ENCODE measurements around the gene RALGAPA2.

Gene RALGAPA2

GRCh38 chr20:20415321-20415720 lies 297.1 kb downstream of the RALGAPA2 start:
- H3K4me3 ChIP-seq (ENCODE audit: low read depth, low read length): no peak overlapping the region
- TF ChIP-seq CTCF (IDR thresholded peaks at IDR 0.05; ENCODE audit: low read depth, low read length): no peak
- in situ Hi-C loops (cut with HindIII; ENCODE audit: low sequenced_read_pairs): no loop called here
- DNase-seq (ENCODE audit: low read depth, low spot score): no peak

DNA sequence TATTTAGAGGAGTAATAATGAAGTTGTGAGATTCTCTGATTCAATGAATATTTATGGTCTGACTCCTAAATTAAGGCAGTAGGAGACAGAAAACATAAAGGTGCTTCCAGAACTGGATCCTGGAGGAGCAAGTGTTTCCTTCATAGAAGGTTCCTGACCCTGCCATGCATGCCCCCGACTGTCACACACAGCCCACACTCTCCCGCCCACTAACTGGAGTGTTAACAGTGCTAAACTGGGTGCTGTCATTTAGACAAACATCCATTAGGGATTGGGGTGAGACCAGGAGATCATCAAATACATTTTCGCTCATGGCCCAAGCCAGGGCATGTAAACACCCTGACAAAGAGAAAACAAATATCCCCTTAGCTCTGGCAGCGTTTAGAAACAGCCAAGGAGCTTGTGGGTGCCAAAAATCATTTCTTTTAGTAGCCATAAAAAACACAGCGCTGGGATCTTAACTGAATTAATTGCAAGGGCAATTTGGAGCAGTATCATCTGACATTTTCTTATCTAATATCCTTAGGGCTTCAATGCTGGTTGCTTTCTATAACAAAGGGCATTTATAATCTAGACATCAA lies 297.7 kb downstream of the RALGAPA2 start:
- no peak for TF ChIP-seq CTCF (IDR thresholded peaks at IDR 0.05; ENCODE audit: low read depth, low read length)
- in situ Hi-C loops (cut with HindIII; ENCODE audit: low sequenced_read_pairs): no loop called here
- no peak overlapping the region for H3K4me3 ChIP-seq (ENCODE audit: low read depth, low read length)
- DNase-seq (ENCODE audit: low read depth, low spot score): no peak

GRCh38 chr20:20413810-20414281 lies 298.6 kb downstream of the RALGAPA2 start:
- in situ Hi-C loops (cut with HindIII; ENCODE audit: low sequenced_read_pairs): no loop called here
- DNase-seq (ENCODE audit: low read depth, low spot score): no peak
- no peak for TF ChIP-seq CTCF (IDR thresholded peaks at IDR 0.05; ENCODE audit: low read depth, low read length)
- no peak overlapping the region for H3K4me3 ChIP-seq (ENCODE audit: low read depth, low read length)

DNA sequence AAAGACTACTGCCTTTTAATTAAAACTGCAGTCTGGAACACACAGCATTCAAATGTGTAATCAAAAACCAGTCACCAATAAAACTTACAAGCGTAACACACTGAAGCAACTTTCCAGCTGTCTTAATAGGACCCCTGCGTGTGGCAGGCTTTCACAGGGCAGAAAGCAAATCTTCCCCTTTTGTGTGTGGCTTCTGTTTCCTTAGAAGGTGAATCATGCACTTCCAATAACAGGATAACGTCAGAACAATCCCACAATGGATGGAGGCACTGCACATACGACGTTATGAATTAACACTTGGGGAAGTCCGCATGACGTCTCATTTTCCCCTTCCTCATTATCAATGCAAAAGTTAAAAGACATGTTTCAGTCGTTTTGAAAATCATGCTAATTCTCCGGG lies 299.7 kb downstream of the RALGAPA2 start:
- peak; percentile 67 for DNase-seq (ENCODE audit: low read depth, low spot score)
- TF ChIP-seq CTCF (IDR thresholded peaks at IDR 0.05; ENCODE audit: low read depth, low read length): no peak
- no peak overlapping the region for H3K4me3 ChIP-seq (ENCODE audit: low read depth, low read length)
- in situ Hi-C loops (cut with HindIII; ENCODE audit: low sequenced_read_pairs): no loop called here

- TF ChIP-seq CTCF (IDR thresholded peaks at IDR 0.05; ENCODE audit: low read depth, low read length): no peak
- no peak overlapping the region for H3K4me3 ChIP-seq (ENCODE audit: low read depth, low read length)
- in situ Hi-C loops (cut with HindIII; ENCODE audit: low sequenced_read_pairs): no loop called here
- DNase-seq (ENCODE audit: low read depth, low spot score): no peak
Observed at GRCh38 chr20:20411836-20412235, 300.6 kb downstream of the RALGAPA2 start.

DNA sequence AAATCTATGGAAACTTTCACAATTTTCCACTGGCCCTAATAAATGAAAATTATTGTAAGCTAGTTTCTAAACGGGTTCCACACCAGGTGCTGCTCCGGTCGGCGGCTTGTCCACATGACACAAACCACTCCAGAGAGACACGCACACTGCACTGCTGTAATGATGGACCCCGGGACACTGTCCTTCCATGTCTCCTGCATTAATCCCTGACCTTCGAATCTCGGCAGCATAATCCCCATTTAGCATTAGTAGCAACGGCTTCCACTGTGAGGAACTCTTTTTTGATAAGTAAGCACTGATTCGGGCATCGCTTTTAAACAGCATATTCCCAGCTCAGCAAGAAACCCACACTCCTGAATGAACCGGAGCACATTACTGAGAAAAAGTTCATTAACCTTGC lies 301.0 kb downstream of the RALGAPA2 start:
- TF ChIP-seq CTCF (IDR thresholded peaks at IDR 0.05; ENCODE audit: low read depth, low read length): no peak
- in situ Hi-C loops (cut with HindIII; ENCODE audit: low sequenced_read_pairs): no loop called here
- DNase-seq (ENCODE audit: low read depth, low spot score): no peak
- no peak overlapping the region for H3K4me3 ChIP-seq (ENCODE audit: low read depth, low read length)

All from astrocyte of the spinal cord (primary cell).